HEK293T (cell line): Measurements from ENCODE around the gene ATG4A.

ENCODE experiments used
- BHLHE40 ChIP-seq: fragments of 450-650 bp; IDR thresholded peaks from 2 replicates; pipeline ENCODE4 v1.6.1; 2016; ENCODE audit warnings: mild to moderate bottlenecking, moderate library complexity, borderline replicate concordance
- ELF4 ChIP-seq: fragments of 450-650 bp; IDR thresholded peaks from 2 replicates; pipeline ENCODE4 v1.6.1; 2017; ENCODE audit warnings: antibody characterized with exemption
- FOXK2 ChIP-seq: fragments of 450-650 bp; IDR thresholded peaks from 2 replicates; pipeline ENCODE4 v1.6.1; 2016; ENCODE audit warnings: mild to moderate bottlenecking
- FOXM1 ChIP-seq: fragments of 450-650 bp; IDR thresholded peaks from 2 replicates; pipeline ENCODE4 v1.6.1; 2017; ENCODE audit warnings: mild to moderate bottlenecking, borderline replicate concordance
- SUZ12 ChIP-seq: fragments of 450-650 bp; IDR thresholded peaks from 2 replicates; pipeline ENCODE4 v1.6.1; 2016; ENCODE audit warnings: mild to moderate bottlenecking
- TF ChIP-seq, protein P1 (sequence below): fragments of 450-650 bp; IDR thresholded peaks from 2 replicates; pipeline ENCODE4 v1.6.1; 2016

DNA sequence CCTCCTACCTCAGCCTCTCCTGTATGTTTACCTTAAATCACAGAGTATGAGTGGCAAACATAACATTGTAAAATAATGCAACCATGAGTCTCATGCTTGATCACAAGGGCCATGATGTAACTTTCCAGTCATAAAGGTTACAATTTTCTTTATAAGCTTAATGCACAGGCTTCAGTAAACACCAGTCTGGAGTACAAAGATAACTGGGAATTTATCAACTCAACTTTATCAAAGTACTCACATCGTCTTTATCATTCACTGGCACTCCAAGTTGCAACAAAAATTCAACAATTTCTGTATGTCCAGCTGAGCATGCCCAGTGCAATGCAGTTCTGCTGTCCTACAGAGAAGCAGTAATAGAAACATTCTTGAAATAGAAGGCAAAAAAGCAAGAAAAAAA, 3.1 kb upstream of the ATG4A start:
- no peak for TF ChIP-seq FOXM1
- TF ChIP-seq FOXK2, result no peak
- no peak for TF ChIP-seq BHLHE40
- TF ChIP-seq, protein P1, sequence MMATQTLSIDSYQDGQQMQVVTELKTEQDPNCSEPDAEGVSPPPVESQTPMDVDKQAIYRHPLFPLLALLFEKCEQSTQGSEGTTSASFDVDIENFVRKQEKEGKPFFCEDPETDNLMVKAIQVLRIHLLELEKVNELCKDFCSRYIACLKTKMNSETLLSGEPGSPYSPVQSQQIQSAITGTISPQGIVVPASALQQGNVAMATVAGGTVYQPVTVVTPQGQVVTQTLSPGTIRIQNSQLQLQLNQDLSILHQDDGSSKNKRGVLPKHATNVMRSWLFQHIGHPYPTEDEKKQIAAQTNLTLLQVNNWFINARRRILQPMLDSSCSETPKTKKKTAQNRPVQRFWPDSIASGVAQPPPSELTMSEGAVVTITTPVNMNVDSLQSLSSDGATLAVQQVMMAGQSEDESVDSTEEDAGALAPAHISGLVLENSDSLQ, result no peak
- no peak for TF ChIP-seq ELF4
- TF ChIP-seq SUZ12, result no peak
